COR-L47 (cell line): ENCODE results near the gene PANK2.
"Not testable (repeated sequence)": the region's sequence is repeated elsewhere in the genome, so short reads cannot be mapped to it uniquely, and the experiment has no call there.

Experiments
- DNase-seq: peaks from one replicate; lab custom pipeline; 2025; lab: John Stamatoyannopoulos, UW

The PANK2 gene

DNA sequence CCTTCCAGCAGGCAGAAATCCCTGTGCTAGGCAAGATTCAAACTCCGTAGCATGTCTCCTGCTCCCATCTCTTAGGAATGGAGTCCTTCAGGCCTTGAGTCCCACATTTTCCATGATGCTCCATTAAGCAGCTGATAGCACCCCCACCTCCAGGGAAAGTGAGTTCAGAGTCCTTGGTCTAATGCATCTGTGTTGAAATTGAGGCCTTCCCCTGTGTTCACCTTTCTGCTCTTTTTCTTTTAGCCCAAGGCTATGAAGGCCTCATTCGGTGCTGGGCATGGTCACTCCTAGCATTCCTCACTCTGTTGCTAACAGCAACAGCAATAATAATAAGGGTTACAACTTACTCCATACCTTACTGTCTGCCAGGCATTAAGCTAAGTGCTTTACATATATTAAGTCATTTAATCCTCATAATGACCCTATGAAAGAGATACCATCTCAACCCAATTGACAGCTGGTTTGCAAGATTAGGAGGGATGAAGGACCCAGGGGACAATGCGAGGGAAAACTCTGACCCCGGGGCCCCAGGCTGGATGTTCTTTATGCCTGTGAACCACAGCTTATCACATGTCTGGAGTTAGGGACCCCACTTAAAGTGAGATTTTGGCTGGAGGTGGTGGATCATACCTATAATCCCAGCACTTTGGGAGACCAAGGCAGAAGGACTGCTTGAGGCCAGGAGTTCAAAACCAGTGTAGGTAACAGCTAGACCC, 17.5 kb upstream of the PANK2 start:
- DNase-seq: no peak

GRCh38 chr20:3873507-3873906, 15.7 kb upstream of the PANK2 start:
- no peak for DNase-seq

DNA sequence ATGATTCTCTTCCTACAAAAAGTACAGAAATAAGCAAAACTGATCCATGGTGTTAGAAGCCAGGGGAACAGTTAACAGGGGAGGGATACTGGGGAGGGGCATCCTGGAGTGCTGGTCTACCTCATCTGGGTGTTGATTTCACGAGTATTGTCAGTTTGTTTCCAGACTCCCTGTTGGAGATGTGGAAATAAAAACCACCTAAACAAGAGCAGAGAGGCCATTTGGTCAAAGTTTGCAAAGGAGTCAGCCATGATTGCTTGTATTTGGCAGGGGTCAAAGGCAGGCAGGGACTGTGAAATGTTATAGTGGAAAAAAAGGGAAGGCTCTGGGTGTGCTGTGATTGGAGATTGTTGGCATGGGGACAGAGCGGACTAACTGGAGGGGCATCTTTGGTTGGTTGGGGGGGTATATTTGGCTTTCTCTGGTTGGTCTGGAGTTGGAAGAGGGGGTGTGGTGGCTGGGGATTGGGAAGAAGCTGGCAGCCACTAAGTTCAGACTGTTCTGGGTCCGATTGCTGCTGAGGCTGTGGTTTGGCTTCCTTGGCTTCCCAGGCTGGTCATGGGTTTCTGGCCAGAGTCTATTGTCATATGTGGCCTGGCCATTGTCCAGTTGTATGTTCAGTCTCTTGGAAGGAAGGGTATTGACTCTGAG, 14.9 kb upstream of the PANK2 start:
- no peak for DNase-seq

GRCh38 chr20:3875378-3875974, 13.7 kb upstream of the PANK2 start:
- no peak for DNase-seq

- DNase-seq: no peak
These were observed 13.2 kb upstream of the PANK2 start for GRCh38 chr20:3876000-3876399.

GRCh38 chr20:3876676-3877075, 12.5 kb upstream of the PANK2 start:
- no peak for DNase-seq

DNA sequence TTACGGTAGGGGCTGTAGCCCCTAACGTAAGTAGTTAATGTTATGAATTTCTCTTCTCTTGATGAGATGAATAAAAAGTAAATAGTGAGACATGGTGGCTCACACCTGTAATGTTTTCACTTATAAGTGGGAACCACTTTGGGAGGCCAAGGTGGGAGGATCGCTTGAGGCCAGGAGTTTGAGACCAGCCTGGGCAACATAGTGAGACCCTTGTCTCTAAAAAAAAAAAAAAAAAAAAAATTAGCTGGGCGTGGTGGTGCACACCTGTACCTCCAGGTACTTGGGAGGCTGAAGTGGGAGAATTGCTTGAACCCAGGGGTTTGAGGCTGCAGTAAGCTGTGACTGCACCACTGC, 10.3 kb upstream of the PANK2 start:
- DNase-seq: not testable (repeated sequence)

DNA sequence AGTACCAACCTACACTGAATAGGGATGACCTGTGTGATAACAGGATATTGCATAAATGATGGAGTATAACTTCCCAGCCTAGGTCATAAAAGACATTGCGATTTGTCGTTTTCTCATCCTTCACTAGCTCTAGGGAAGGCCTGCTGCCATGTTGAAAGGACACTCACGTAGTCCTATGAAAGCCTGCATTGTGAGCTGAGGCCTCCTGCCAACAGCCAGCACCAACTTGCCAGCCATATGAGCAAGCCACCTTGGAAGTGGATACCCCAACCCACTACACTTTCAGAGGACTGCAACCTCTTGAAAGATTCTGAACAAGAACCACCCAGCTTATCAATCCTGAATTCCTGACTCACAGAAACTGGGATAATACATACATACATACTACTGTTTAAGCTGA, 3.5 kb upstream of the PANK2 start:
- no peak for DNase-seq

GRCh38 chr20:3887876-3888620, 1.1 kb upstream of the PANK2 start:
- no peak for DNase-seq

GRCh38 chr20:3889489-3890397, 556 bp downstream of the PANK2 start:
- peak; percentile 44 for DNase-seq

- no peak for DNase-seq
These were observed 1.2 kb downstream of the PANK2 start for GRCh38 chr20:3890398-3890751.

- no peak for DNase-seq
These were observed 2.1 kb downstream of the PANK2 start for GRCh38 chr20:3890999-3891929.

DNA sequence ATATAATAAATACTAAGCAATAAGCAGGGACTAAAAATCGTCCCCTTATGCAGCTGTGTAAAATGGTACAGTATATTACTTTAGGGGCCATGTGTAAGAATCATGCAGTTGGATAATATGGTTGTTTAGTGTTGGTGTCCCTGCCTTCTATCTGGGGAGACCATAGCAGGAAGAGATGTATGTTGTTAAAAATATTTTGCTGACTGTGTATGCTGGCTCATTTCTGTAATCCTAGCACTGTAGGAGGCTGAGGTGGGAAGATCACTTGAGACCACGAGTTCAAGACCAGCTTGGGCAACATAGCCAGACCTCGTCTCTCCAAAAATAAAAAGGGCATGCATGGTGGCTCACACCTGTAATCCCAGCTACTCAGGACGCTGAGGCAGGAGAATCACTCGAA, 5.6 kb downstream of the PANK2 start:
- no peak for DNase-seq

DNA sequence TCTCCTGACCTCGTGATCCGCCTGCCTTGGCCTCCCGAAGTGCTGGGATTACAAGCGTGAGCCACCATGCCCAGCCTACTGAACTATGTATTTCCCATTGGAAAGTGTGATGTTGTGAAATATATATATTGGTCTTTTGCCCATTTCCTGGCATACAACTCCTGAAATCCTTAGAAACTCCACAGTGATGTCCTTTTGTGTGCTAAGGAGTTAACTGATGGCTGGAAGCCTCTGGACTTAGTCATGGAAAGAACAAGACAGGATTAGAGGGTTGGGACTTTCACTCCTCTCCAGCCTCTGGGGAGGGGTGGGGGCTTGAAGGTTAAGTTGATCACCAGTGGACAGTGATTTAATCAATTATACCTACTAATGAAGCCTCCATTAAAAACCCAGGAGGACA, 7.1 kb downstream of the PANK2 start:
- DNase-seq: no peak

DNA sequence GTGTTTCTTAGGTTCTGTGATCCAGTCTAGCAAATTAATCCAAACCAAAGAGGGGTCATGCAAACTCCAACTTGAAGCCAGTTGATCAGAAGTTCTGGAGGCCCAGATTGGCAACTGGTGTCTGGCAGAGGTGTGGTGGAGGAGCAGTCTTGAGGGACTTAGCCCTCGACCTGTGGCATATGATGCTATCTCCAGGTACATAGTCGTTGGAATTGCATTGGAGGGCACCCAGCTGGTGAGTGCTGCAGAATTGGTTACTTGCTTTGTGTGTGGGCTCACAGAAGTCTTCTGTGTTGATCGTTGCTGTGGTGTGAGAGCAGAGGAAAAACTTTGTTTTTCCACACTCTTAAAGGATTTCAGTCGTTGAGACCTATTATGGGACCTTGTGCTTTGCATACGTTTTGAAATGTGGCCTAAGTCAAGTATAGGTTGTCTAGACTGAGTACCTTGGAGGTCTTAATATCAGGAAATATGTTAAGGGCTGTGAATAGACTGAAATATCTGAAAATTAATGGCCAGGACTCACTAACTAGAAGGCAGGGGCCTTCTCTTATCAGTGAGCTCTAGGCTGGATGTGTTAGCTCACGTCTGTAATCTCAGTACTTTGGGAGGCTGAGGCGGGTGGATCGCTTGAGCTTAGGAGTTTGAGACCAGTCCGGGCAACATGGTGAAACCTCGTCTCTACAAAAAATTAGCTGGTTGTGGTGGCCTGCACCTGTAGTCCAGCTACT, 7.8 kb downstream of the PANK2 start:
- DNase-seq: no peak

DNA sequence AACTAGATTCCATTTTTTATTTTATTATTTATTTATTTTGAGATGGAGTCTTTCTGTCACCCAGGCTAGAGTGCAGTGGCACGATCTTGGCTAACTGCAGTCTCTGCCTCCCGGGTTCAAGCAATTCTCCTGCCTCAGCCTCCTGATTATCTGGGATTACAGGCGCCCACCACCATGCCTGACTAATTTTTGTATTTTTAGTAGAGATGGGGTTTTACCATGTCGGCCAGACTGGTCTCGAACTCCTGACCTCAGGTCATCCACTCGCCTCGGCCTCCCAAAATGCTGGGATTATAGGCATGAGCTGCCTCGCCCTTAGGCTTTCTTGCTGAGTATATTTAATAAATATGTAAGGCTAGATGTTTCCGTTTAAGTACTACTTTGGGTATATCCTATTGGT, 9.0 kb downstream of the PANK2 start:
- DNase-seq: not testable (repeated sequence)

DNA sequence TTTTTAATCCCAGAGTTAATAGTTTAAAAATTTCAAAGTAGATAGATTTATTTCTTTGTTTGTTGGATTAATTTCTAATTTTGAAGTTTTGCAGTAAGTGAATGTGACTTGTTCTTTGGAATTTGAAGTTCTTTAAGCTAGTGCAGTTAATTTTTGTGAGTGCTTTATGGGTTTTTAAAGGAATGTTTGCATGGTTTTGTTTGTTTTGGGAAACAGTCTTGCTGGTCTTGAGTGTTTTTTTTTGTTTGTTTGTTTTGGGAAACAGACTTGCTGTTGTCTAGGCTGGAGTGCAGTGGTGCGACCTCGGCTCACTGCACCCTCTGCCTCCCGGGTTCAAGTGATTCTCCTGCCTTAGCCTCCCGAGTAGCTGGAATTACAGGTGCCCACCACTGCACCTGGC, 9.5 kb downstream of the PANK2 start:
- no peak for DNase-seq

DNA sequence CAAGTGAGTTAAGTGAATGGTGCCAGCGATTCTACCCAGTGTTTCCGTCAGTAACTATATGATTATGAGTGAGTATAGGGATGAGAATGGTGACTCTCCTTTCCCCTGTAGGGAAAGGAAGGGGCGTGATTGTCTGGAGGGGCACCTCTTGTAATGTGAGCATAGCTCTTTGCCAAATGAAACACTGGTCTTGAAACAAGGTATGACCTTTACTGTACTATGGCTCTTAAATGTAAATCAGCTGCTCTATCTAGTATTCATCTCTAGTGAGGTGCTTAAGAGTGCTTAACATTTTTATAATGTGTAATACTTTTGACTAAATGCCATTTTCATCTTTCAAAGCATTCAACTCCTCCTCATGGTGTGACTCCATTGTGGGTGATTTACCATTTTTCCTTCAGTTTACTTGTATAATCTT, 11.0 kb downstream of the PANK2 start:
- DNase-seq: no peak

- no peak for DNase-seq
These were observed 12.0 kb downstream of the PANK2 start for GRCh38 chr20:3901028-3901705.
